GM19239 (cell line): Measurements from ENCODE around the gene CPPED1.

Experiments used
- DNase-seq: peaks from one replicate; pipeline ENCODE4 v3.0.0; 2011; ENCODE audit warnings: low spot score; ENCODE audit not compliant: insufficient read length
- FAIRE-seq: peaks from 2 replicates; lab custom pipeline; 2011; peaks lifted over from hg19 to GRCh38; lab: Jason Lieb, UNC

Gene CPPED1

GRCh38 chr16:12690024-12690423, 113.7 kb downstream of the CPPED1 start:
- no peak for FAIRE-seq
- DNase-seq, result no peak

- no peak for FAIRE-seq
- no peak for DNase-seq
Measured at GRCh38 chr16:12688951-12689850, 114.5 kb downstream of the CPPED1 start.

GRCh38 chr16:12685806-12686205, 117.9 kb downstream of the CPPED1 start:
- no peak for DNase-seq
- FAIRE-seq, result no peak

- FAIRE-seq, result no peak
Measured at GRCh38 chr16:12682432-12683165, 121.1 kb downstream of the CPPED1 start.

GRCh38 chr16:12681653-12682052, 122.0 kb downstream of the CPPED1 start:
- FAIRE-seq (no peak), DNase-seq (no peak)

More at GRCh38 chr16:12682432-12683165, 121.1 kb downstream of the CPPED1 start:
- DNase-seq, result no peak

- FAIRE-seq (no peak), DNase-seq (no peak)
Measured at GRCh38 chr16:12680531-12680930, 123.2 kb downstream of the CPPED1 start.

- no peak for FAIRE-seq
- DNase-seq, result no peak
Measured at GRCh38 chr16:12679660-12680272, 123.9 kb downstream of the CPPED1 start.

- DNase-seq (no peak), FAIRE-seq (no peak)
Measured at GRCh38 chr16:12678983-12679382, 124.7 kb downstream of the CPPED1 start.

- no peak for DNase-seq
- FAIRE-seq, result no peak
Measured at GRCh38 chr16:12677502-12677901, 126.2 kb downstream of the CPPED1 start.

- FAIRE-seq (no peak), DNase-seq (no peak)
Measured at GRCh38 chr16:12675852-12676251, 127.8 kb downstream of the CPPED1 start.

GRCh38 chr16:12675046-12675445, 128.6 kb downstream of the CPPED1 start:
- DNase-seq, result no peak
- no peak for FAIRE-seq

GRCh38 chr16:12674524-12674923, 129.2 kb downstream of the CPPED1 start:
- DNase-seq, result no peak
- no peak for FAIRE-seq

GRCh38 chr16:12674071-12674470, 129.6 kb downstream of the CPPED1 start:
- DNase-seq (no peak), FAIRE-seq (no peak)

- no peak for FAIRE-seq
- DNase-seq, result no peak
Measured at GRCh38 chr16:12673466-12673865, 130.2 kb downstream of the CPPED1 start.

- no peak for FAIRE-seq
Measured at GRCh38 chr16:12672986-12673385, 130.7 kb downstream of the CPPED1 start.

GRCh38 chr16:12669908-12670307, 133.8 kb downstream of the CPPED1 start:
- no peak for FAIRE-seq
- no peak for DNase-seq

More at GRCh38 chr16:12672986-12673385, 130.7 kb downstream of the CPPED1 start:
- no peak for DNase-seq

GRCh38 chr16:12667909-12668308, 135.8 kb downstream of the CPPED1 start:
- FAIRE-seq, result no peak
- no peak for DNase-seq

GRCh38 chr16:12664164-12664733, 139.4 kb downstream of the CPPED1 start:
- FAIRE-seq, result no peak

GRCh38 chr16:12661656-12662172, 142.0 kb downstream of the CPPED1 start:
- FAIRE-seq (no peak), DNase-seq (no peak)

More at GRCh38 chr16:12664164-12664733, 139.4 kb downstream of the CPPED1 start:
- DNase-seq, result no peak

GRCh38 chr16:12659871-12660270, 143.8 kb downstream of the CPPED1 start:
- FAIRE-seq, result no peak
- no peak for DNase-seq
